ENCODE results near the gene SLC19A1. TPM values are rescaled to one million over a fixed set of nuclear protein-coding genes. Genes with fewer than 3 reads are reported as not detected.

Gene SLC19A1
- total RNA-seq, 2 experiments from 2014 or later, result 53.2 to 60.2 TPM

DNA sequence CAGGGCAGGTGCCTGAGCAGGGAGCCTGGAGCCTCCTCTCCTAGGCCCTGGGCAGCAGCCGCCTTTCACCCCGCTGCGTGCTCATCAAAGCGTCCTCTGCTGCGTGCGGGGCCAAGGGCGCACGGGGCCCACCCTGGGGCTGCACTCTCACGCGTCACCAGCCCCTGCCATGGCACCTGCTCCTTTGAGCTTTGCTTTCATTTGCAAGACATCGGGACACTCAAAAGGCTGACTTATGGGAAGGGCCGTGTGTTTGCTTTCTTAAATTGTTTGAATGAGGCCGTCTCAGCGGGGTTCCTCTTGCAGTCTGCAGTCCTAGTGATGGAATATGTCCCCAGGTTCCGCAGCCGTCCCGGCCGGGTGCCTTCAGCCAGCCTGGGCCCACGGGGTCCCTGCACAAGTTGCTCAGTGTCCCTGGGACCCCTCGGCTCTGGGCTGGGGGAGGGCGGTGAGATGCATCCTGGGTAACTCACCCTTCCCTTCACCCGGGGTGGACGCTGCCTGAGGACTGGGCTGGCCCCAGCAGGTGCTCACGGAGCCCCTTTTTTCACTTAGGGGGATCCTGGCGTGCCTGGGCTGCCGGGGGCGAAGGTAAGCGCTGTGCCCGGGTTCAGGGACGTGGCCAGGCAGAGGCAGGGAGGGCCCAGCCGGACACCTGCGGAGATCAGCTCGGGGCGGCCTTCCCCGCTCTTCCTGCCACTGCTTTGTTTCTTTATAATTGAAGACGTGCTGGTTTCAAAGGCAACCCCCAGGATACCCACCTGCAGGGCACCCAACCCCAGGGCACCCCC lies 53.1 kb downstream of the SLC19A1 start:
- Mint-ChIP-seq H3K27me3 (no peaks in the 10 kb centered on the region), H3K36me3 (no peaks in the 10 kb centered on the region), H3K4me3 (no peak overlapping the region), H3K9me3 (ENCODE audit: low read depth) (no peaks in the 10 kb centered on the region), H3K27ac (no peak overlapping the region), H3K4me1 (peaks cover 3% of the 10 kb centered on the region)
- no peak for ATAC-seq
- no peak for DNase-seq
- CTCF ChIA-PET, result no interaction called here

DNA sequence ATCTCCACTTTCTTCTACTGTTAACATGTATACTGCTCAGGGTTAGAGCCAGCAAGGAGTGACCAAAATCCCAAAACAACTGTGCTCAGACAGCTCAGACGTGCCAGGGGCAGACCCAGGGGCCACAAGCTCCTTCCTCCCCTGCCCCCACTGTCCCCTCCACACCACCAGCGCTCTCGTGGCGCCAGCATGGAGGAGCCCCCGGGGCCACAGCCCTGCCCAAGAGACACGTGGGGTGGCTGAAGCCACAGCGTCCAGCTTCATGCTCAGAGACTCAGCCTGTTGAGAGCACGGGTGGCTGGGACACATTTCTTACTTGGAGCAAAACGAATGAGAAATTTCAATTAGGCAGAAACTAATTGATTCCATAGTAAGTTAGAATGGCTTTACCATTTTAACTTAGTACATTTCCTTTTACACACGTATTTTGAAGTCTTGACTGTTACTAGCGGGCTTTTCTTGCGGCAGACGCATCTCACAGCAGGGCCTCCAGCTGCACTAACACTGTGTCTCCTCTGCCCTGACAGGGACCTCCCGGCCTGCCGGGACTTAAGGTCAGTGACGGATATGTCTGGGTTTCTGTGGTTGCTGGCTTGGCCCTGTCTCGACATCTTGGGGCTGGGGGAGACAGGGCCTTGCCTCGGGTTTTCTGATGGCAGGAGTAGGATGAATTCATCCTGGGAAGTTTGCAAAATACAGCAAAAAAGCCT lies 54.2 kb downstream of the SLC19A1 start:
- Mint-ChIP-seq H3K36me3 (no peaks in the 10 kb centered on the region), H3K4me3 (no peak overlapping the region), H3K9me3 (ENCODE audit: low read depth) (no peaks in the 10 kb centered on the region), H3K27me3 (no peaks in the 10 kb centered on the region), H3K27ac (no peak overlapping the region), H3K4me1 (peaks cover 11% of the 10 kb centered on the region)
- ATAC-seq, result no peak
- no peak for DNase-seq
- CTCF ChIA-PET, result no interaction called here

DNA sequence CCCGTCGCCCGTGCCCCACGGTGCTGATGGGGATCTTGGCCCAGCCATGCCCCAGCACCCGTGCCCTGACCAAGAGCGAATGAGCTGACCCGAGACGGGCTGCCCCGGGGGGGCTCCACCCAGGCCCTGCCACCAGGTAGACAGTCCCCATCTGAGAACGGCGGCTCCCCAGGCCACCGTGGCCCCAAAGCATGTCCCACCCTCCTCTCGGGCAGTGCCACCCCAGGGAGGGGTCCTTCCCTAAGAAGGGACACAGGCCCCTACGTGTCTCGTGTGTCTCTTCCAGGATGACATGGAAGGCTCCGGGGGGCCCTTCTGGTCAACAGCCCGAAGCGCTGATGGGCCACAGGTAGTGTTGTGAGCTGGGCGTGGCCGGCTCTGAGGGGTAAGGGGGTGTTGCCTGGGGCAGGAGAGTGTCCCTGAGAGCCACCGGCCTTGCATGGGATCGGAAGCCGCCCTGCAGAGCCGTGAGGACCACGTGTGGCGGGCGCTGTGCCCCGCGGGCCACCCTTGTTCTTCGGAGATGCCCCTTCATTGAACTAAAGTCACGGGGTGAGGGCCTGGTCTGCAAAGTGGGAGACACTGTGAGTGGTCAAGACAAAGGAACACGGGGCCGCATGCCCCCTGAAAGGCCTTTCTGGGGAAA lies 55.0 kb downstream of the SLC19A1 start:
- DNase-seq (no peak), ATAC-seq (no peak)
- Mint-ChIP-seq H3K9me3 (ENCODE audit: low read depth) (no peaks in the 10 kb centered on the region), H3K36me3 (no peaks in the 10 kb centered on the region), H3K4me3 (no peak overlapping the region), H3K27me3 (no peaks in the 10 kb centered on the region), H3K4me1 (peaks cover 17% of the 10 kb centered on the region), H3K27ac (no peak overlapping the region)
- CTCF ChIA-PET, result no interaction called here

DNA sequence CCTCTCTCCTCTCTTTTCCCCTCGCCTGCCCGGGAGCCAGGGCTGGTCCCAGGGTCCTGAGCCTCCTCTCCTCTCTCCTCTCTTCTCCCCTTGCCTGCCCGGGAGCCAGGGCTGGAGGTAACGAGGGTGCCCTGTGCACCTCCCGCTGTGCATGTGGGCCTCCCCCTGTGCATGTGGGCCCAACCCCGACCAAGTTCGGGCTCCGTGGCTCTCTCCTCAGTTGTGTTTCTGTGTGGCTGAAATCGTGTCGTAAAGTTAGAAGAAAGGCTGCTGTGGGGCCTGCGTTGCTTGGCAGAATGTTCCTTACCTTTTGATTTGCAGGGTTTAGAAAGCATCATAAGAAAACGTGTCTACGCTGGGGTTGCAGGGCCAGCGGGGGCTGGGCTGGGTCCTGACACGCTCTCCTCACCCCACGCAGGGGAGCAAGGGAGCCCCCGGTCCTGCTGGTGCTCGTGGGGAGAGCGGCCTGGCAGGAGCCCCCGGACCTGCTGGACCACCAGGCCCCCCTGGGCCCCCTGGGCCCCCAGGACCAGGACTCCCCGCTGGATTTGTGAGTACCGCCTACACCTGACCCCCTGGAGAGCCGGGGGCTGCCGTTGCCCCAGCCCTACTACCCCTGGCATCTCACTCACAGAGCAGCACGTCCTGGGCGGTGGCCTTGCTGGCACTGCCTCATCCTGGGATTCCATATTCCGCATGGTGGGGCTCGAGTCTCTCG lies 55.6 kb downstream of the SLC19A1 start:
- Mint-ChIP-seq H3K4me1 (peaks cover 20% of the 10 kb centered on the region), H3K4me3 (no peak overlapping the region), H3K36me3 (no peaks in the 10 kb centered on the region), H3K27me3 (no peaks in the 10 kb centered on the region), H3K27ac (no peak overlapping the region), H3K9me3 (ENCODE audit: low read depth) (no peaks in the 10 kb centered on the region)
- CTCF ChIA-PET, result no interaction called here
- ATAC-seq (no peak), DNase-seq (no peak)

DNA sequence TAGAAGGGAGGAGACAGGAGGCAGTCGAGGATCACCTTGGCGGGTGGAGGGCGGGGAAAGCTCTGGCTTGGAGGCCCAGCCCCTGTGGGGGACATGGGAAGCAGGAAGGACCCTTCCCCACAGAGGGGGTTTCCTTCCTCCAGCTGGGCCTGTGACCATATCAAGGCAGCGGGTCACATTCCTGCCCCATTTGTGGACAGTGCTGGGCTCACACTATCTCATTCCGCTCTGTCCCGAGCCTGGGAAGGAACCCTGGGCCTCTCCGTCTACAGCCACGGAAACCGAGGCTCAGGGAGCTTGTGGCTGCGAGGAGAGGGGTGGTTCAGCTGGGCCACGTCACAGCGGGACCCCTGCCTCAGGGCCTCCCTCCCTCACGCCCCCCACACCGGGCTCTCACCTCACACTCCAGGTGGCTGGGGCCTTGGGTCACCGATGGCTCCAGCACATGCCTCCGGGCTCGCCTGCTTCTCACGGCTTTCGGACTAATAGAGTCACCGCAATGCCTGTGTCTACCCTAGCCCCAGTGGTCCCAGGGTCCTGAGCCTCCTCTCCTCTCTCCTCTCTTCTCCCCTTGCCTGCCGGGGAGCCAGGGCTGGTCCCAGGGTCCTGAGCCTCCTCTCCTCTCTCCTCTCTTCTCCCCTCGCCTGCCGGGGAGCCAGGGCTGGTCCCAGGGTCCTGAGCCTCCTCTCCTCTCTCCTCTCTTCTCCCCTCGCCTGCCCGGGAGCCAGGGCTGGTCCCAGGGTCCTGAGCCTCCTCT lies 56.4 kb downstream of the SLC19A1 start:
- peaks cover 20% of the 10 kb centered on the region for H3K4me1 Mint-ChIP-seq
- H3K36me3 Mint-ChIP-seq, result no peaks in the 10 kb centered on the region
- DNase-seq (no peak), ATAC-seq (no peak)
- no peaks in the 10 kb centered on the region for H3K27me3 Mint-ChIP-seq
- H3K27ac Mint-ChIP-seq, result no peak overlapping the region
- no peak overlapping the region for H3K4me3 Mint-ChIP-seq
- CTCF ChIA-PET, result no interaction called here
- H3K9me3 Mint-ChIP-seq (ENCODE audit: low read depth), result no peaks in the 10 kb centered on the region

GRCh38 chr21:45484318-45484717 lies 57.9 kb downstream of the SLC19A1 start:
- CTCF ChIA-PET, result interaction anchor here (0.7 to 2.0 kb wide), 2 partner anchors 8 to 218 kb away, joined by 3 to 4 read pairs; no protein-coding TSS in a partner anchor
- no peak for DNase-seq
- Mint-ChIP-seq H3K36me3 (no peaks in the 10 kb centered on the region), H3K9me3 (ENCODE audit: low read depth) (no peaks in the 10 kb centered on the region), H3K27me3 (no peaks in the 10 kb centered on the region), H3K4me3 (no peak overlapping the region), H3K27ac (no peak overlapping the region), H3K4me1 (peaks cover 26% of the 10 kb centered on the region)
- ATAC-seq, result no peak

DNA sequence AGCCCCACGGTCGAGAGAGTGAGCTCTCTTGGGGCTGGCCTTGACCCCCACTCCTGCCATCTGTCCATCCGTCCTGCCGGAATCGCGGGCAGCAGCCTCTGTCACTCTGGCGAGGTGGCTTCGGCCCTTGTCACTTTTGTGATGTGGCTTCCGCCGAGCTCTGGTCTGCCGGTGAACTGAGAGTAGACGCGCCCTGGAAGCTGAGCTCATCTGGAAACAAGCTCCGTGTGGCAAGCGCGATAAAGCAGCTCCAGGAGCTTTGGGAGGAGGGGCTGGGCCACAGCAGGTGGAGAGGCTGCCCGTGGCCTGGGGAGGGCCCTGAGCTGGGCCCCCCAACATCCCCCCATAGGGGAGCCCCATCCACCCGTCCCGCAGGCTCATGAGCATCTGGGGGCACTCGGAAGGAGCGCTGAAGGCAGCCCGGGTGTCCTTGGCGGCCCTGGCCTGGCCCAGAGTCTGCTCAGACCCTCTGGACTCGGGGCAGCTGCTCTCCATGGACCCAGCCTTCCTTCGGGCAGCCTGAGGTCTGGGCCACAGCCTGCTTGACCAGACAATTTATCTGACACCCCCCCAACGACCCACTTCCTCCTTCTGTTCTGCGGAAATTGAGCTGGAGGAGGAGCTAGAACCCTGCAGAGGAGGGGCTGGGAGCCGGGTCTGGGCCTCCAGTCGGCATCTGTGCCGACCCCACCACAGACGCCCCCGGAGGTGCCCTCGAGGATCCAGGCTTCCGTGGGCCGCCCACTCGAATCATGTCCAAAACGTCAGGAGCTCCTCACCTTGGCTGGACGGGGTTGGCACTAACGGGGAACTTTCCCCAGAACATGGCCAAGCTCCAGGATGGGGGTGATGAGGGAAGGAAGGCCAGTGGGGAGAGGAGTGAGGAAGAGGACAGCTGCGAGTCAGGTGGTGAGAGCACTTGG lies 59.1 kb downstream of the SLC19A1 start:
- DNase-seq (peak; percentile 84), ATAC-seq (peak; percentile 72)
- peaks cover 37% of the 10 kb centered on the region for H3K4me1 Mint-ChIP-seq
- no peaks in the 10 kb centered on the region for H3K9me3 Mint-ChIP-seq (ENCODE audit: low read depth)
- CTCF ChIA-PET, result interaction anchor here (1.1 to 2.0 kb wide), 12 partner anchors 9 to 338 kb away, joined by 3 to 13 read pairs (median 4); no protein-coding TSS in a partner anchor
- no peaks in the 10 kb centered on the region for H3K36me3 Mint-ChIP-seq
- H3K27me3 Mint-ChIP-seq, result no peaks in the 10 kb centered on the region
- H3K4me3 Mint-ChIP-seq, result peak overlapping the region; percentile 55
- peak overlapping the region; percentile 94 for H3K27ac Mint-ChIP-seq

DNA sequence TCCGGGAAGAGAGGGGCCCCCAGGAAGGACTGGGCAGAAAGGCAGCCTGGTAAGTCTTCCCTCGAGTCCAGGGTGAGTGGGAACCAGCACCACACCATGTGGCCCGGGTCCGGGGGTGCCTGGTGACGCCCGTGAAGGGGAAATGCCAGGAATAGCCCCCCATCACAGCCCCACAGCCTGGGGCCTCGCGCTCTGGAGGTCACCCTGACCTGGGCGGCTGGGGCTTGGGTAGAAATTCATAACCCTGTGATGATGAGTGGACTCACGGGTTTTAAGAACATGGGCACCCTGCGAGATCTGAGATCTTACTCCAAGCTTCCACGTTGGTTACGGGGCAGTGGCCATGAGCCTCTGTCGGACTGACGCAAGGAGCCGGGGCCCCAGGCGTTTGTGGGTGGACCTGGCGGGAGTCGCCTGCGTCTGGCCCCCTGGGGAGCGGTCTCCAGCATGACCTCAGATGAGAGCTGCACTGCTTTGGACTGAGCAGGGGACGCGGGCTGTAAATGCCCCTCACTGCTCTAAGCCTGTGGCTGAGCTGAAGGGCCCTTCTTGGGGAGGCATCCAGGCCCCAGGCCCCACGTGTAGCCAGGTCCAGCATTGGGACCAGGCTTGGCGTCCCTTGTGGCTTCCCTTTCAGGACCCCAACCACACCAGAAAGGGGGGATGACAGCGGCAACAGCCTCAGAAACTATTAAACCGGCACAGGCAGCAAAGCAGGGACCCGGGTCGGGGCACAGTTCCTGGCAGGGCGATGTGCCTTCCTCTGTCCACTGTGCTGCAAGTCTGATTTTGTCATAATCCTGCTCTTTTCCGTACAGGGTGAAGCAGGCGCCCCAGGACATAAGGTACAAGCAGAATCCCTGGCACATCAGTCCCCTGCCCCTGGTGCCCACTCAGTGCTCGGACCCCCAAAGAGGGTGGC lies 60.0 kb downstream of the SLC19A1 start:
- DNase-seq (no peak), ATAC-seq (peak; percentile 1)
- peak overlapping the region; percentile 55 for H3K4me3 Mint-ChIP-seq
- H3K36me3 Mint-ChIP-seq, result no peaks in the 10 kb centered on the region
- no peaks in the 10 kb centered on the region for H3K9me3 Mint-ChIP-seq (ENCODE audit: low read depth)
- peaks cover 41% of the 10 kb centered on the region for H3K4me1 Mint-ChIP-seq
- no peaks in the 10 kb centered on the region for H3K27me3 Mint-ChIP-seq
- CTCF ChIA-PET, result interaction anchor here (1.1 to 2.0 kb wide), 12 partner anchors 10 to 338 kb away, joined by 3 to 13 read pairs (median 4); no protein-coding TSS in a partner anchor
- H3K27ac Mint-ChIP-seq, result peak overlapping the region; percentile 94

- DNase-seq (no peak), ATAC-seq (no peak)
- Mint-ChIP-seq H3K27me3 (no peaks in the 10 kb centered on the region), H3K36me3 (no peaks in the 10 kb centered on the region), H3K9me3 (ENCODE audit: low read depth) (no peaks in the 10 kb centered on the region), H3K4me3 (no peak overlapping the region), H3K27ac (no peak overlapping the region), H3K4me1 (peaks cover 43% of the 10 kb centered on the region)
- CTCF ChIA-PET, result no interaction called here
Observed at GRCh38 chr21:45481566-45481965, 60.7 kb downstream of the SLC19A1 start.

DNA sequence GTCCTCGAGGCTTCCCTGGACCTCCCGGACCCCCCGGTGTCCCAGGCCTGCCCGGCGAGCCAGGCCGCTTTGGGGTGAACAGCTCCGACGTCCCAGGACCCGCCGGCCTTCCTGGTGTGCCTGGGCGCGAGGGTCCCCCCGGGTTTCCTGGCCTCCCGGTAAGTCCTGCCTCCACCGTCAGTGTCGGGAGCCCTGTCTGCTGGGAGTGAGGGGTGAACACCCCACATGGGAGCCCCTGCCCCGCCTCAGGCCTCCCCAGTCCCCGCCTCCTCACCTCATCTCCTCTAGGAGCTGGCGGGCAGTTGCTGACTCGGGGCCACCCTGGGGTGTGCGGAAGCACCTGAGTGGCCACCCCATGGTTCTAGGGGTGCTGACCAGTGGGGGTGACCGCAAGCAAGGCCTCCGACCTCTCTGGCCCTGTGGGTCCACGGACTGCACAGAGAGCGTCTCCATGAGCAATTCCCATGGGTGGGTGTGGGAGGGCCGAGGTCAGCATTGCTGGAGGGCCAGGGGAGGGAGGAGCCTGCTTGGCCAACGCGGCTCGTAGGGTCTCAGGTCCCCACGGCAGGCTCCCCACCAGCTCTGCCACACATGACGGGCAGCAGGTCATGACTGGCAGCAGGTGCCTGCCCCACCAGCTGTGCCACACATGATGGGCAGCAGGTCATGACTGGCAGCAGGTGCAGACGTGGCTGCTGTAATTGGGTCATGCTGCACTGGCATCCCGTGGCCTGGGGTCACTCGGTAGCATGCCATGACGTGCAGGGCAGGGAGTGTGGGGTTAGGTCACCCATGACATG lies 61.3 kb downstream of the SLC19A1 start:
- peaks cover 44% of the 10 kb centered on the region for H3K4me1 Mint-ChIP-seq
- H3K27me3 Mint-ChIP-seq, result no peaks in the 10 kb centered on the region
- no peak for ATAC-seq
- DNase-seq, result no peak
- CTCF ChIA-PET, result interaction anchor here (3.5 kb wide), 1 partner anchor 111 kb away, joined by 14 read pairs; no protein-coding TSS in a partner anchor
- no peak overlapping the region for H3K4me3 Mint-ChIP-seq
- no peak overlapping the region for H3K27ac Mint-ChIP-seq
- no peaks in the 10 kb centered on the region for H3K9me3 Mint-ChIP-seq (ENCODE audit: low read depth)
- no peaks in the 10 kb centered on the region for H3K36me3 Mint-ChIP-seq
